ENCODE data around the gene SERINC4. TPM values are rescaled to one million over a fixed set of nuclear protein-coding genes. Genes with fewer than 3 reads are reported as not detected.

The SERINC4 gene
- total and polyA plus RNA-seq, 2 of the 4 experiments (the other 2 are of a cell fraction): under 0.01 to 0.09 TPM

DNA sequence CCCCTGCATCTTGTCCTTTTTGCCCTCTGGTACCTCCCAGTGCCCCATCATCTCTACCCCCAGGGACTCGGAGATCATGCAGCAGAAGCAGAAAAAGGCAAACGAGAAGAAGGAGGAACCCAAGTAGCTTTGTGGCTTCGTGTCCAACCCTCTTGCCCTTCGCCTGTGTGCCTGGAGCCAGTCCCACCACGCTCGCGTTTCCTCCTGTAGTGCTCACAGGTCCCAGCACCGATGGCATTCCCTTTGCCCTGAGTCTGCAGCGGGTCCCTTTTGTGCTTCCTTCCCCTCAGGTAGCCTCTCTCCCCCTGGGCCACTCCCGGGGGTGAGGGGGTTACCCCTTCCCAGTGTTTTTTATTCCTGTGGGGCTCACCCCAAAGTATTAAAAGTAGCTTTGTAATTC is 6.4 kb downstream of the SERINC4 start:
- Histone ChIP-seq H3K36me3 (ENCODE audit: control insufficient read depth, insufficient read depth, low read length) (peaks cover 40% of the 10 kb centered on the region), H3K4me2 (ENCODE audit: low read depth, low read length) (peak overlapping the region; percentile 82), H3K27ac (ENCODE audit: insufficient read depth, low read length) (peak overlapping the region; percentile 95), H4K20me1 (ENCODE audit: insufficient read depth, low read length) (peaks cover 47% of the 10 kb centered on the region), H3K4ac (ENCODE audit: low read depth, low read length) (peak overlapping the region; percentile 99), H3K56ac (ENCODE audit: extremely low read depth, insufficient read depth, low read length) (no peak overlapping the region; the same call in 1 of the 2 replicates), H3K18ac (ENCODE audit: low read depth, low read length) (no peak overlapping the region), H2AK5ac (ENCODE audit: low read depth, low read length) (peak overlapping the region; percentile 97), H3K27me3 (ENCODE audit: control insufficient read depth, insufficient read depth, low read length) (no peaks in the 10 kb centered on the region), H2BK15ac (ENCODE audit: low read depth, low read length) (no peak overlapping the region; the same call in 2 of the 3 replicates), H4K5ac (ENCODE audit: low read depth, low read length) (no peak overlapping the region; the same call in 1 of the 2 replicates), H2BK20ac (ENCODE audit: low read depth, low read length) (no peak overlapping the region), H4K91ac (ENCODE audit: insufficient read depth, low read depth, low read length) (peak overlapping the region; percentile 98), H4K8ac (ENCODE audit: low read depth in 2 of 2, low read length in 2 of 2) (peak overlapping the region; percentile 86 to 98; a peak in 2 of 4 replicates), H2AK9ac (replicated peaks; ENCODE audit: low read depth, low read length, poor library complexity) (peak overlapping the region; percentile 100), H3K79me1 (ENCODE audit: low read depth in 1 of 2, low read length in 2 of 2) (peaks cover 31 to 59% of the 10 kb centered on the region in 2 experiments), H3K4me1 (ENCODE audit: control insufficient read depth, insufficient read depth, low read length) (peaks cover 21% of the 10 kb centered on the region), H3K23ac (ENCODE audit: low read depth, low read length) (peak overlapping the region; percentile 97), H3K9ac (ENCODE audit: low read depth, low read length) (peak overlapping the region; percentile 97), H3K9me1 (ENCODE audit: insufficient read depth, low read length) (peaks cover 33% of the 10 kb centered on the region), H2BK120ac (ENCODE audit: low read depth, low read length) (no peak overlapping the region), H3K9me3 (ENCODE audit: control insufficient read depth, insufficient read depth, low read length) (no peaks in the 10 kb centered on the region), H3K14ac (replicated peaks; ENCODE audit: low read depth, low read length) (peak overlapping the region; percentile 99; the same call in 1 of the 2 replicates), H2AFZ (replicated peaks; ENCODE audit: low read length, poor library complexity) (no peak overlapping the region), H3K4me3 (ENCODE audit: insufficient read depth, low read depth, low read length) (peak overlapping the region; percentile 71), H2BK5ac (ENCODE audit: low read depth, low read length, poor library complexity, severe bottlenecking) (peak overlapping the region; percentile 82)
- no TSS peak for BruUV-seq (replicated peaks)
- TF ChIP-seq SMC3 (IDR thresholded peaks at IDR 0.05; ENCODE audit: low read depth, low read length): no peak
- DNase-seq: no peak
- no peak for ATAC-seq (ENCODE audit: low read depth)
- intact Hi-C loops (cut with micrococcal nuclease): no loop called here
- in situ Hi-C loops (cut with MboI; ENCODE audit: low sequenced_read_pairs): no loop called here
- ChIA-PET CTCF (no interaction called here), POLR2A (ENCODE audit: unreplicated experiment) (interaction anchor here (0.5 kb wide), 2 partner anchors 17 to 49 kb away, joined by 7 to 10 read pairs; partner anchors contain the start of gene ELL3)
- dilution Hi-C loops (cut with HindIII; ENCODE audit: low sequenced_read_pairs, unreplicated experiment): no loop called here
- WGBS, 2 experiments (ENCODE audit: extremely low coverage in 2 of 2, insufficient read length in 1 of 2): 90% methylated on average over 5 of the region's 10 CpGs; no CpG with 5 or more reads in 1 of the 2 experiments

All from IMR-90 (cell line).